WTC11 (cell line): ENCODE measurements around the gene ALG2.

Experiments used
- ATF3 ChIP-seq: sonication (generic); formaldehyde crosslinking; conservative IDR thresholded peaks from 2 replicates; pipeline ENCODE4 v1.8.1; 2022; ENCODE audit warnings: mild to moderate bottlenecking, missing genetic modification reagents
- CTCF ChIP-seq: fragments of 200-600 bp; IDR thresholded peaks from 2 replicates; pipeline ENCODE4 v1.8.0; 2022; ENCODE audit warnings: antibody characterized with exemption
- HMGXB4 ChIP-seq: sonication (generic); formaldehyde crosslinking; IDR thresholded peaks from 2 replicates; pipeline ENCODE4 v1.8.1; 2023; ENCODE audit warnings: mild to moderate bottlenecking, moderate library complexity, missing genetic modification reagents
- NR1H2 ChIP-seq: sonication (generic); formaldehyde crosslinking; IDR thresholded peaks from 2 replicates; pipeline ENCODE4 v1.9.0; 2021; ENCODE audit warnings: mild to moderate bottlenecking, moderate library complexity, missing genetic modification reagents

- TF ChIP-seq CTCF: no peak
- no peak for TF ChIP-seq ATF3
- TF ChIP-seq NR1H2 (CRISPR knock-in tag): no peak
- TF ChIP-seq HMGXB4: no peak
These were observed 41.1 kb downstream of the ALG2 start for GRCh38 chr9:99180662-99181061.
